Esophagus muscularis mucosa (tissue), 3 donors: ENCODE data around the gene MAN2B1.

Experiments
- CTCF ChIP-seq, 3 experiments: fragments of 200-600 bp in 2 of 3; fragments of 450-650 bp in 1 of 3; sonication (generic) in 2 of 3; IDR thresholded peaks; one replicate each; pipeline ENCODE4 v1.5.1; 2017 to 2019; ENCODE audit warnings: antibody characterized with exemption in 3 of 3, mild to moderate bottlenecking in 2 of 3, moderate library complexity in 1 of 3
- POLR2A ChIP-seq: fragments of 450-650 bp; IDR thresholded peaks from one replicate; pipeline ENCODE4 v1.6.1; 2017; ENCODE audit warnings: antibody characterized with exemption, moderate library complexity, mild to moderate bottlenecking, low read depth
- POLR2AphosphoS5 ChIP-seq, 2 donors: sonication (generic); formaldehyde crosslinking; IDR thresholded peaks; one replicate each; pipeline ENCODE4 v1.6.1; 2017; ENCODE audit warnings: antibody characterized with exemption in 2 of 2

- no peak for TF ChIP-seq CTCF (IDR thresholded peaks at IDR 0.05)
- TF ChIP-seq POLR2AphosphoS5 (IDR thresholded peaks at IDR 0.05), result no peak
- TF ChIP-seq POLR2A, result no peak
These were observed 13.5 kb upstream of the MAN2B1 start for GRCh38 chr19:12680034-12680433.
